H9 (cell line): Measurements from ENCODE around the gene TRAK1. TPM values are rescaled to one million over a fixed set of nuclear protein-coding genes. Genes with fewer than 3 reads are reported as not detected.

ENCODE experiments used
- DNase-seq: peaks from one replicate; pipeline ENCODE4 v3.0.0-alpha.2; 2017
- H2AFZ ChIP-seq: one replicate; pipeline ENCODE4 v1.6.1; 2013; ENCODE audit warnings: mild to moderate bottlenecking, low read length, control low read depth, moderate library complexity
- H2AK5ac ChIP-seq: 2 replicates; pipeline ENCODE4 v1.6.1; 2013; ENCODE audit warnings: low read length, control low read depth, mixed read lengths; ENCODE audit not compliant: insufficient read length
- H2BK120ac ChIP-seq: one replicate; pipeline ENCODE4 v1.6.1; 2013; ENCODE audit warnings: low read depth, mild to moderate bottlenecking, low read length, control low read depth, inconsistent platforms; ENCODE audit not compliant: poor library complexity, severe bottlenecking
- H2BK12ac ChIP-seq: 2 replicates; pipeline ENCODE4 v1.6.1; 2013; ENCODE audit warnings: low read length, control low read depth, mixed read lengths, low read depth; ENCODE audit not compliant: insufficient read length
- H2BK15ac ChIP-seq: 2 replicates; pipeline ENCODE4 v1.6.1; 2013; ENCODE audit warnings: low read depth, low read length, control low read depth
- H2BK20ac ChIP-seq: one replicate; pipeline ENCODE4 v1.6.1; 2013; ENCODE audit warnings: low read depth, mild to moderate bottlenecking, low read length, control low read depth, inconsistent platforms; ENCODE audit not compliant: poor library complexity, severe bottlenecking
- H2BK5ac ChIP-seq: 2 replicates; pipeline ENCODE4 v1.6.1; 2013; ENCODE audit warnings: low read length, control low read depth, mixed read lengths; ENCODE audit not compliant: insufficient read length
- H3K14ac ChIP-seq: 2 replicates; pipeline ENCODE4 v1.6.1; 2013; ENCODE audit warnings: low read length, control low read depth; ENCODE audit not compliant: insufficient read depth
- H3K18ac ChIP-seq: 2 replicates; pipeline ENCODE4 v1.6.1; 2013; ENCODE audit warnings: low read depth, mild to moderate bottlenecking, mixed read lengths, low read length, control low read depth; ENCODE audit not compliant: insufficient read length
- H3K23ac ChIP-seq: 2 replicates; pipeline ENCODE4 v1.6.1; 2013; ENCODE audit warnings: low read length, control low read depth, mixed read lengths, low read depth; ENCODE audit not compliant: insufficient read length
- H3K23me2 ChIP-seq: 2 replicates; pipeline ENCODE4 v1.6.1; 2013; ENCODE audit warnings: low read depth, mild to moderate bottlenecking, mixed read lengths, low read length, control low read depth; ENCODE audit not compliant: insufficient read length, poor library complexity, severe bottlenecking
- H3K27ac ChIP-seq: 2 replicates; pipeline ENCODE4 v1.5.1; 2013; ENCODE audit warnings: low read length, control low read depth, mixed read lengths, low read depth; ENCODE audit not compliant: insufficient read length
- H3K27me3 ChIP-seq: 2 replicates; pipeline ENCODE4 v1.6.1; 2013; ENCODE audit warnings: low read length, control low read depth, inconsistent platforms; ENCODE audit not compliant: insufficient read depth
- H3K4ac ChIP-seq: 2 replicates; pipeline ENCODE4 v1.6.1; 2013; ENCODE audit warnings: low read depth, mild to moderate bottlenecking, control low read depth, inconsistent platforms, low read length, moderate library complexity
- H3K4me1 ChIP-seq: 2 replicates; pipeline ENCODE4 v1.6.1; 2013; ENCODE audit warnings: low read length, control low read depth, inconsistent platforms; ENCODE audit not compliant: insufficient read depth
- H3K4me2 ChIP-seq: 2 replicates; pipeline ENCODE4 v1.6.1; 2013; ENCODE audit warnings: low read length, control low read depth, mixed read lengths; ENCODE audit not compliant: insufficient read length, insufficient read depth
- H3K56ac ChIP-seq: 2 replicates; pipeline ENCODE4 v1.6.1; 2013; ENCODE audit warnings: low read depth, mild to moderate bottlenecking, mixed read lengths, low read length, control low read depth; ENCODE audit not compliant: insufficient read length
- H3K79me1 ChIP-seq: 2 replicates; pipeline ENCODE4 v1.6.1; 2013; ENCODE audit warnings: low read depth, mild to moderate bottlenecking, moderate library complexity, low read length, control low read depth, inconsistent platforms; ENCODE audit not compliant: insufficient read depth, poor library complexity, severe bottlenecking
- H3K79me2 ChIP-seq: 2 replicates; pipeline ENCODE4 v1.6.1; 2013; ENCODE audit warnings: low read length, control low read depth, inconsistent platforms; ENCODE audit not compliant: insufficient read depth
- H3K9ac ChIP-seq: 2 replicates; pipeline ENCODE4 v1.6.1; 2013; ENCODE audit warnings: low read length, control low read depth, mixed read lengths; ENCODE audit not compliant: insufficient read length; ENCODE audit errors: extremely low read depth
- H3K9me3 ChIP-seq: one replicate; pipeline ENCODE4 v1.6.1; 2013; ENCODE audit warnings: low read depth, low read length, inconsistent platforms; ENCODE audit not compliant: control insufficient read depth
- H3T11ph ChIP-seq: one replicate; pipeline ENCODE4 v1.6.1; 2013; ENCODE audit warnings: mild to moderate bottlenecking, low read length, control low read depth, inconsistent platforms
- H4K20me1 ChIP-seq: one replicate; pipeline ENCODE4 v1.6.1; 2013; ENCODE audit not compliant: control insufficient read depth, insufficient read length, insufficient read depth
- H4K5ac ChIP-seq: 2 replicates; pipeline ENCODE4 v1.6.1; 2013; ENCODE audit warnings: low read depth, mild to moderate bottlenecking, mixed read lengths, low read length, control low read depth; ENCODE audit not compliant: insufficient read length
- H4K8ac ChIP-seq: replicated peaks from 2 replicates; pipeline ENCODE4 v1.6.1; 2013; ENCODE audit warnings: low read length, control low read depth, mixed read lengths, low read depth; ENCODE audit not compliant: insufficient read length
- H4K91ac ChIP-seq: 2 replicates; pipeline ENCODE4 v1.6.1; 2013; ENCODE audit warnings: low read depth, mild to moderate bottlenecking, moderate library complexity, mixed read lengths, low read length, control low read depth; ENCODE audit not compliant: insufficient read length
- H3K27ac Mint-ChIP-seq, 3 experiments: 2 replicates in 2 of 3; 3 replicates in 1 of 3; pipeline ENCODE4 v1.8.0; 2020 to 2021; ENCODE audit warnings: mixed read lengths in 3 of 3, mild to moderate bottlenecking in 1 of 3, moderate library complexity in 1 of 3
- H3K27me3 Mint-ChIP-seq: 2 replicates; pipeline ENCODE4 v1.8.0; 2021; ENCODE audit warnings: low read depth, mild to moderate bottlenecking, moderate library complexity, mixed read lengths
- H3K36me3 Mint-ChIP-seq, 3 experiments: 2 replicates in 2 of 3; 3 replicates in 1 of 3; pipeline ENCODE4 v1.8.0; 2020 to 2021; ENCODE audit warnings: low read depth in 3 of 3, mixed read lengths in 3 of 3; ENCODE audit not compliant: insufficient read depth in 1 of 3
- H3K4me1 Mint-ChIP-seq, 2 experiments: 2 replicates each; pipeline ENCODE4 v1.8.0; 2020; ENCODE audit warnings: mixed read lengths in 2 of 2
- H3K4me3 Mint-ChIP-seq, 2 experiments: 2 replicates in 1 of 2; 3 replicates in 1 of 2; pipeline ENCODE4 v1.8.0; 2020 to 2021; ENCODE audit warnings: mild to moderate bottlenecking in 2 of 2, mixed read lengths in 2 of 2, moderate library complexity in 1 of 2
- H3K9me3 Mint-ChIP-seq, 2 experiments: 2 replicates in 1 of 2; 3 replicates in 1 of 2; pipeline ENCODE4 v1.8.0; 2020; ENCODE audit warnings: mild to moderate bottlenecking in 2 of 2, mixed read lengths in 2 of 2, moderate library complexity in 1 of 2
- CTCF ChIP-seq: fragments of 200-600 bp; sonication (generic); conservative IDR thresholded peaks from 3 replicates; pipeline ENCODE4 v1.8.0; 2021; ENCODE audit warnings: antibody characterized with exemption, mild to moderate bottlenecking
- WGBS: extraction: QIAGEN DNeasy Blood & Tissue Kit; methylation state at CpG from one replicate; pipeline ENCODE4 v1.1.7; 2013; ENCODE audit warnings: missing lambda C conversion rate, low lambda C conversion rate, mixed read lengths; ENCODE audit not compliant: insufficient read length; ENCODE audit errors: extremely low coverage; 5-methylcytosine and 5-hydroxymethylcytosine counted together
- total RNA-seq: library from RNA; stranded (reverse); gene quantifications from 2 replicates; pipeline ENCODE4 v1.2.1, GENCODE V29; 2021

The TRAK1 gene
- total RNA-seq, 1 experiment from 2014 or later, result 34.2 TPM

- no CpG with 5 or more reads among the region's 3 CpGs for WGBS
- H2AFZ ChIP-seq, result no peak overlapping the region
- no peak overlapping the region for H2BK15ac ChIP-seq
- H3K27me3 ChIP-seq, result no peaks in the 10 kb centered on the region
- no peak overlapping the region for H3K4ac ChIP-seq
- H3K4me1 ChIP-seq, result peaks cover 12% of the 10 kb centered on the region
- no peaks in the 10 kb centered on the region for H3K9me3 ChIP-seq
- Mint-ChIP-seq H3K4me1 (peaks cover 31 to 35% of the 10 kb centered on the region in 2 experiments), H3K27me3 (no peaks in the 10 kb centered on the region), H3K27ac (no peak overlapping the region; a peak in 2 of 7 replicates), H3K4me3 (no peak overlapping the region), H3K9me3 (no peaks in the 10 kb centered on the region; a peak in 1 of 5 replicates), H3K36me3 (peaks cover 0 to 7% (median 5%) of the 10 kb centered on the region in 3 experiments; a peak in 3 of 7 replicates)
- no peak overlapping the region for H4K8ac ChIP-seq
- H3K56ac ChIP-seq, result no peak overlapping the region
- H2BK5ac ChIP-seq, result no peak overlapping the region
- no peak overlapping the region for H3K4me2 ChIP-seq
- H3K23ac ChIP-seq, result no peak overlapping the region
- H2BK20ac ChIP-seq, result no peak overlapping the region
- H3K18ac ChIP-seq, result no peak overlapping the region
- H4K91ac ChIP-seq, result no peak overlapping the region
- no peak overlapping the region for H3T11ph ChIP-seq
- H4K5ac ChIP-seq, result no peak overlapping the region
- no peak overlapping the region for H3K27ac ChIP-seq
- H3K79me2 ChIP-seq, result no peaks in the 10 kb centered on the region
- no peak for TF ChIP-seq CTCF
- H2BK120ac ChIP-seq, result no peak overlapping the region
- no peak overlapping the region for H2AK5ac ChIP-seq
- H3K9ac ChIP-seq, result no peak overlapping the region
- DNase-seq, result no peak
- no peaks in the 10 kb centered on the region for H3K23me2 ChIP-seq
- no peak overlapping the region for H2BK12ac ChIP-seq
- no peaks in the 10 kb centered on the region for H4K20me1 ChIP-seq
- H3K79me1 ChIP-seq, result no peaks in the 10 kb centered on the region
- no peak overlapping the region for H3K14ac ChIP-seq
Measured at GRCh38 chr3:42120866-42121265, 29.7 kb downstream of the TRAK1 start.
